GM19240 (cell line): ENCODE measurements around the gene NASP.
"Not testable (repeated sequence)": the region's sequence is repeated elsewhere in the genome, so short reads cannot be mapped to it uniquely, and the experiment has no call there.

Source experiments
- DNase-seq: peaks from one replicate; pipeline ENCODE4 v3.0.0; 2011; ENCODE audit warnings: low spot score; ENCODE audit not compliant: insufficient read length

NASP gene

DNA sequence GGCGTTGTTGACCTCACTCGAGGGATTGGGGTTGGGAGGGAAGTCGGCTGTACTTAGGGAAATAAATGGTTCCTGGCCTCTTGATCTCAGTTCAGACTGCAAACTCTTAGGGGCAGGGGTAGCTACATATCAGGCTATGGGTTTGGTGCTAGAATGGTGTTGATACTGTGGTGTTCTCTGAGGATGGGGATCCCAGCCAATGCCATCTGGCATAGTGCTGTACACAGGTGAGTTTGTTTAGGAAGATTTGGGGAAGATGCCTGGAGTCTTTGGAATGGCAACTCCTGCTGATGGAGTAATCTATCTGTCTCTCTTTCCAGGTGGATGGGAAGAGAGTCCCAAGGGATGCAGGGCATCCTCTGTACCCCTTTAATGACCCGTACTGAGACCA, 14.3 kb upstream of the NASP start:
- no peak for DNase-seq

DNA sequence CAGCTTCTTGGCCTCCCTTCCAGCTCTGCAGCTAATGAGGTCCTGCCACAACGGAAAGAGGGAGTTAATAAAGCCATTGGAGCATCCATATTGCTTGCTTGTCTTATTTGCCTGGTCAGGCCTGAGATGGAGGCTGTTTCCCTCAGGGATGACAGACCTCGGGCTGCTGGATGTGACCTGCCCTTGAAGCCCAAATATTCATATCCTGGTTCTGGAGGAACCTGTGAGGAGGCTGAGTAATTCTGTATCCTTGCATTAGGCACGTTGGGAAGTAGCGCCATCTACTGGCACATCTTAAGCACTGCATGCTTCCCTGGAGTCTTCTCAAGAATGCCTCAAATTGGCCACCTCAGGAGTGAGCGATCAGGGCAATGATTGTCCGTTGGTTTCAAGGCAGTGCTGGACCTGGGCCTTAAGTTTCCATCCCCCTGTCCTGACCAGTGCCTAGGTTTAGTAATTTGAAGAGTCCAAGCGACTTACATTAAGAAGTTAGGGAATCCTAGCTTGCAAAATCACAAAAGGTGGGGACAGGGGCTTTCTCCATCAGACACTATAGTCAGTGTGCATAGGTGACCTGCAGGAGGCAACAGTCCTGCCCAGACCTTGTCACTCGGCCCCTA, 13.8 kb upstream of the NASP start:
- peak; percentile 53 for DNase-seq

DNA sequence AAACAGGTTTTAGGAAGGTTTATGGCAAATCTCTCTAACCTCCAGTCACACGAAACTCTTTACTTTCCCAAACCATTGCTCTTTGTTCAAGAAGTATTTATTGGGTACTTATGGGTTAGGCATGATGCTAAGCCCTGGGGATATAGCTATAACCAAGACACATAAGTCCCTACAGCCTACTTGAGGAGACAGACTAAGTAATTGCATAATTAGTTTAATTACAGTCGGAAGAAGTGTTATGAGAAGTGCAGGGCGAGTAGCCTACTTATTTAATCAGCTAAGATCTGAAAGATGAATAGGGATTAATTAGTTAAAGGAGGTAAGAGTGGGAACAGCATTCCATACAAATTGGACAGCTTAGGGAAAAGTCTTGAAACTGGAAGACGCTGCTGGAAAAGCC, 13.2 kb upstream of the NASP start:
- no peak for DNase-seq

DNA sequence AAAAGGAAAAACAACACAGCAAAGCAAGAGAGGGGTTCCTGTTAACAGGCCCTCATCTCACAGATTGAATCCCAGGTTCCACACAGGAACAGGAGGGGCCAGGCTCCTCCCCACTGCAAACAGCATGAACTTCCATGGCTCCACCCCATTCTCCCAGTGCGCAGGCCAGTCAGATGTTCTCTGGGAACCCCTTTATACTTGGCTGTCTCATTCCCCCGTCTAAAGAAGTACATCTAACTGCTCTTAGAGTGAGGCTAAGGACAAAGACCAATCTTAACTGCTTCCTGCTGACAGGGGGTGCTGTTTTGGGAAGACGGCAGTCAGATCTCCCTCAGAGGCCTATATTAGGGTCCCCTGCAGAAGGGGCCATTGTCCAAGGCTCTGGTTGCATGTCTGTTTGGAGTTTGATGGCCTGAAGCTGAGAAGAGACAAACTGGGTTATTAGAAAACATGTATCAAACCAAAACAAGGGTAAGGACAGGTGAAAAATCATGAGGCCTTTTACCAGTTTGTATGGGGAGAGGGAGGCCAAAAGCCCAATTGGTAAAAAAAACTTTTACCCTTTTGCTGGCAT, 10.5 kb upstream of the NASP start:
- DNase-seq: no peak

DNA sequence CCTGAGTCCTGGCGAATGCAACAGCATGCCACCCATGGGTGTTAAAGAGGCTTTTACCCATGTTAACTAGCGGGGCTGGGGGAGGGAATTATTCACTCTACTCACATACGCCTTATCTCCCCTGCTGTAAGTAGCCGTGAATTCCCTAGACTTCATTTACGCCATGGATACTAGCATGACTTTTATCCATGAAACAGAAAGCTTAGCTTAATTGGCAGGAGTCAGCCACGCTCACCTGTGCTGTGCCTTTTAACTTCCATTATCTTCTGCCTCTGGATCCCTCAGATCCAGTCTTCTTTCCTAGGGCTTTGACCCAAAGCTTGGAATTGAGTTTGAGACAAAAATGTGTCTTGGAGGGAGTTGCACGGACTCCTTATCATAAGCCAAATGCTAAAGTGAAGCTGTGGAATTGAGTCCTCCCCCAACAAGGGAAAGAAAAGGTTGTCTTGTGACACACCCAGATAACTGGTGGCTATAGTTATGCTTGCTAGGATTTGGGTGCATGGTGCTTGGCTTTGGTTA, 9.7 kb upstream of the NASP start:
- DNase-seq: no peak

DNA sequence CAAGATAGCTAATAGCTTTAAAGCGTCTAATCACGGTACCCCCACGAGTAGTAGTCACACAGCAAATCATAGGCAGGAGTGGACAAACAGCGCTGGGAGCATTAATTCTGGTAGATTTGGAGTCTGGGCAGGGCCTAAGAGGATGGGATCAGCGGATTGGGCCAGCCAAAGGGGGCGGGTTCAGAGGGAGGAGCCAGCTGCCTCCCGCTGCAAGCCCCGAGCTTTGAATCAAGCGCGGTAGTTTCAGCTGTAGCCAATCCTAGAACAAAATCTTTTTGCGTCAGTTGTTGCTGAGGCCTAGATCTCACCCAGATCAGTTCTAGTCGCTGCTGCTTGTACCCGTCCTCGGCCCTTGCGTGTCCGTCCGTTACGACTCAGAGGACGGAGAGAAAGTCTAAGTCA, 576 bp upstream of the NASP start:
- DNase-seq: peak; percentile 95

DNA sequence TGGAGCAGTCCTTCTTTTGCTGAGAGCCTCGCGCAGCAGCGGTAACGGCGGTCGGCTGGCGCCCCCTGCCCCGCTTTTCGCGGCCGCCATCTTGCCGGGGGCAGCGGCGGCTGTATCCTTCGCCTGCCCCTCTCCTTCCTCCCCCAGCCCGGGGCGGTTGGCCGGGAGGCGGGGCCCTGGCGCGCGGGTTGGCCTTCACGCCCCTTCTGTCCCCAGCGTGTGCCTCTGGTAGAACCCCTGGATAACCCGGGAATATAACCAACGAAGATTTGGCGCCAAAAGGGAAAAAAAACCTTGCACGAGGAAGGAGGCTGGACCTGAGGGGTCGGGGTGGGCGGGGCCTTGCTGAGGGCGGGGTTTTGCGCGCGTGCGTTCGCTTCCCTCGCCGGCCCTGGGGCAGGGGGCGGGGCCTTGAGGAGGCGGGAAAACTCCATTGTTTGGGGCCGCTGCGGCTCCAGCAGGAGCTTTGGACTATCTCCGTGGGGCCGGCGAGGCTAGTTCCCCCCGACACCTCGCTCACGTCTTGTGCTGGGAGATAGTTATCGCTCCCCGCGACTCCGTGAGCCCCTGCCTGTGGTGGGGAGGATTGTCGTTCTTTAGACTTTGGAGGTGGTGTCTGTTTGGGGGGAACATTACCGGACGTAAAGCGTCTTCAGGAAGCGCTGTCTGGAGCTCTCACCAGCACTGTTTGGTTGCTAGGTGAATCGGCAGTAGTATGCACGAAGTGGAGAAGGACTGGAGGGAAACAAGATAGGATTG, 689 bp downstream of the NASP start:
- DNase-seq: peak; percentile 41

DNA sequence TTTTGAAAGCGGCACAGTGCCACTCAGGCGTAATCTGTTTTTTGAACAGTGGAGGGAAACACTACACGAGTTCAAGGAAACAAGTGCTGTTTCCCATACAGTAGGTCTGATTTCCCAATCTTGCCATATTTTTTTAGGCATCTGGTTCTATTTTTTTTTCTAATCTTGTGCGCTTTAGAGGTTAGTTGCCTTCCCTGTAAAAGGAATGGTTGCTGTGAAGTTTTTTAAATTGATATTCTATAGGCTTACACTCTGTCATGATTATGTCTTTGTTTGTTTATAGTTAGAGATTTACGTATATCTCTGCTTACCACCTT, 1.2 kb downstream of the NASP start:
- DNase-seq: no peak

DNA sequence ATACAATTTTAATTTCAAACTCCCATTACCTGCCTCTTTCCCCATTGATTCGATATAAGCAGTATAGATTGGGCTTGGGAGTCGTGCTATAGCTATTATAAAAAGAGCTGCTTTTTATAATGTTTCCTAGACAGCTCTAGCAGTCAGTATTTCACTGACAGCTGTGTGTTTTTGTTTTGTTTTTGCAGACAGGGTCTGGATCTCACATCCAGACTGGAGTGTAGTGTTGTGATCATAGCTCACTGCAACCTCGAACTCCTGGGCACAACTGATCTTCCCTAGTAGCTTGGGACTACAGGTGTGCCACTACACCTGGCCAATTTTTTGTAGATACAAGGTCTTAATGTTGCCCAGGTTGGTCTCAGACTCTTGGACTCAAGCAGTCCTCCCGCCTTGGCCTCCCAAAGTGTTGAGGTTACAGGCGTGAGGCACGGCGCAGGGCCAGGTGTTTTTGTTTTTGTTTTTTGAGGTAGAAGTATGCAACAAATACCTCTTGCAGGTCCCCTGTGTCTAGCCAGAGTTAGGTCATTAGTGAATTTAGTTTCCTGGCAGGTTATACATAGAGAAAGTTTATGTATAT, 1.7 kb downstream of the NASP start:
- DNase-seq: no peak

DNA sequence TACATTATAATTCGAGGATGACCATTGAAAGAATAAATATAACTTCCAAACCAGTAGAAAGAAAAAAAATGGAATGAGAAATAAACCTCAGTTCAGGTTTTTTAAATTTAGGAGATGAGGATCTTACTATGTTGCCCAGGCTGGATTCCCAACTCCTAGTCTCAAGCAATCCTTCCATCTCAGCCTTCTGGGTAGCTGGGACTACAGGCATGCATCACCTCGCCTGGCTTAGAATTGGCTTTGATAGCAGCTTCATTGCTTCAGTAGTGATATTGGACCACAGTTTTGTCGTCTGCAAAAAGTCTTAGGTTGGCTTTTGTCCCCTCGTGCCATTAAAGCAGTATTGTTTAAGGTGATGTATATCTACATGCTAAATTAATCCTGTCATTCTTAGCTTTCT, 2.9 kb downstream of the NASP start:
- no peak for DNase-seq

DNA sequence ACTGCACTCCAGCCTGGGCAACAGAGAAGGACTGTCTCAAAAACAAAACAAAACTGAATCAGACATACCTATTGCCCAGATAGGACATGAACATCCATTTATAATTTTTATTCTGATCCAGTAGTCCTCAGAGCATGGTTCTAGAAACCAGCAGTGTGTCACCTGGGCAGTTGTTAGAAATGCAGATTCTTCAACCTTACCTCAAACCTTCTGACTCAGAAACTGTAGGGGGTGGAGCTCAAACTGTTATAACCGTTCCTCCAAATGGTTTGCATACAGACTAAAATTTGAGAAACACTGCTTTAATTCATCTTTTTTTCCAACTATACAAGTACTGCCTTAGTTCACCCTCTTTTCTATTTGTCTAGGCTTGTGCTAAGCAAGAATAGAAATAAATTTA, 6.0 kb downstream of the NASP start:
- DNase-seq: no peak

DNA sequence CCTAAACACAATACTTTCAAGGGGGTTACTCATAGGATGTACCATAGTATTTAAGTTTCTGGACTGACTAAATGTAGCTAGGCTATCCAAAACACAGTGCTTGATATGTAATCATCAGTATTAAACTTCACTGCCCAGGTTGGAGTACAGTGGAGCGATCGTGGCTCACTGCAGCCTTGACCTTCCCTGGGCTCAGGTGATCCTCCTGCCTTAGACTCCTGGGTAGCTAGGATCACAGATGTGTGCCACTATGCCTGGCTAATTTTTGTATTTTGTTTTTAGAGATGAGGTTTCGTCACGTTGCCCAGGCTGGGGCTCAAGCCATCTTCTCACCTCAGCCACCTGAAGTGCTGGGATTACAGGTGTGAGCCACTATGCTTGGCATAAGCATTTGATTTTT, 10.6 kb downstream of the NASP start:
- DNase-seq: no peak

DNA sequence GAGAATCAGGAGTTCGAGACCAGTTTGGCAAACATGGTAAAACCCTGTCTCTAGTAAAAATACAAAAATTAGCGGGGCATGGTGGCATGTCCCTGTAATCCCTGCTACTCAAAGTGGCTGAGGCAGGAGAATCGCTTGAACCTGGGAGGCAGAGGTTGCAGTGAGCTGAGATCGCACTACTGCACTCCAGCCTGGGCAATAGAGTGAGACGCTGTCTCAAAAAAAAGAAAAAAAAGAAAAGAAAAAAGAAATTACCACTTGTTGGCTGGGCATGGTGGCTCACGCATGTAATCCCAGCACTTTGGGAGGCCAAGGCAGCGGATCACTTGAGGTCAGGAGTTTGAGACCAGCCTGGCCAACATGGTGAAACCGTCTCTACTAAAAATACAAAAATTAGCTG, 12.9 kb downstream of the NASP start:
- DNase-seq: not testable (repeated sequence)

DNA sequence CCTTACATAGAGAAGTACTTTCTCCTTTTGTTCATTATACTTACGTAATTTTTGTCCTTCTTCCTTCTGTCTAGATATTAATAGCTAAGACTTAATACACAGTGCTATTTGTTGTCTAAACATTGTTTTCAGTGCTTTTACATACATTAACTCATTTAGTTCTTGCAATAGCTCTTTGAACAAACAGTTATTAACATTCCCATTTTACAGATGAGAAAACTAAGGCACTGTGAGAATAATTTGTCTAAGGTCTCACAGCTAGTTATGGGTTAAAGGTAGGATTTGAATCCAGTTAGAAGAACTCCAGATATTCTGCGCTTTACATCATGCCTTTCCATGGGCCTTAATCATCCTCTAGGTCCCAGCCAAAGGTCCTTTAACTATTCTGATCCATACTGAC, 20.4 kb downstream of the NASP start:
- no peak for DNase-seq

DNA sequence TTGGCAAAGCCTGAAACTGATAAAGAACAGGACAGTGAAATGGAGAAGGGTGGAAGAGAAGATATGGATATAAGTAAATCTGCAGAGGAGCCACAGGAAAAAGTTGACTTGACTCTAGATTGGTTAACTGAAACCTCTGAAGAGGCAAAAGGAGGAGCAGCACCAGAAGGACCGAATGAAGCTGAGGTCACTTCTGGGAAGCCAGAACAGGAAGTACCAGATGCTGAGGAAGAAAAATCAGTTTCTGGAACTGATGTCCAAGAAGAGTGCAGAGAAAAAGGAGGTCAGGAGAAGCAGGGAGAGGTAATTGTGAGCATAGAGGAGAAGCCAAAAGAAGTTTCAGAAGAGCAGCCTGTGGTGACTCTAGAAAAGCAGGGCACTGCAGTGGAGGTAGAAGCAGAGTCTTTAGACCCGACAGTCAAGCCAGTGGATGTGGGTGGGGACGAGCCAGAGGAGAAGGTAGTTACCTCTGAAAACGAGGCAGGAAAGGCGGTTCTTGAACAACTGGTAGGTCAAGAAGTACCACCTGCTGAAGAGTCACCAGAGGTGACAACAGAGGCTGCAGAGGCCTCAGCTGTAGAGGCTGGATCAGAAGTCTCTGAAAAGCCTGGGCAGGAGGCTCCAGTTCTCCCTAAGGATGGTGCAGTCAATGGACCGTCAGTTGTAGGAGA, 23.7 kb downstream of the NASP start:
- DNase-seq: no peak

DNA sequence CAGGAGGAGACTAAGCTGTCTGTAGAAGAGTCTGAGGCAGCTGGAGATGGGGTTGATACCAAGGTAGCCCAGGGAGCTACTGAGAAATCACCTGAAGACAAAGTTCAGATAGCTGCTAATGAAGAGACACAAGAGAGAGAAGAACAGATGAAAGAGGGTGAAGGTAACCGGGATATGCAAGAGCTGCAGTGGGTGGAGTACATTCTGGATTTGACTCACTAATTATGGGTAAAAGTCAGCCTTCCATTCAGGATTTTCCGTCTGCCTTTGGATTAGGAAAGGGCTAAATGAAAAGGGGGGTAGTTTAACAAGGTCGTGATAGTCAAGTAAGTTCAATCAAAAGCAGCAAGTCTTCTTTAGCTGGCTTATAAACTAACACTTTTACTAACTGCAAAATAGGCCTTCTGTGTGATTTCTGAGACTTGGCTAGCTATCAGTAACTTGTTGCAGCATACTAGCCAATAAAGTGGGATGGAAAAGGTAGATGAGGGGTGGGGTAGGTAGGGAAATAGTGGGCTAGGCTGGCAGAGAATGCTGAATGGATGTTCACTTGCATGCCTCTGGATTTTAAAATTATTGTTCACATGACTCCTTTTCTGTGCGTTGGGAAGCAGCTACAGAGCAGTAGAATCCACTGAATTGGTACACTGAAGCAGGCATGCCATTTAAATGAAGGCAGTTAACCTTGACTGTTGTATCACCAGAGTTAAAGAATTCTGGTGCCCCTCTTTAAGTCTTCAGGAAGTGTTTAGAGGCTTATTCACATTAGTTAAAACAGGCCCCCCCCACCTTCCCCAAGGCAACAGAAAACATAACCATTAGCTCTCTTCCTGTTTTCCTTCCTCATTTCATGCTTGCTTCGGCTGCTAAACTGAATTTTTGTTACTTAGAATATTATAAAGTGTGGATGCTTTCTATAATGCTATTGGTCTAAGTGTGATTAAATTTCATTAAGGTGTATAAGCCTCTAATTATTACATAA, 24.6 kb downstream of the NASP start:
- no peak for DNase-seq

DNA sequence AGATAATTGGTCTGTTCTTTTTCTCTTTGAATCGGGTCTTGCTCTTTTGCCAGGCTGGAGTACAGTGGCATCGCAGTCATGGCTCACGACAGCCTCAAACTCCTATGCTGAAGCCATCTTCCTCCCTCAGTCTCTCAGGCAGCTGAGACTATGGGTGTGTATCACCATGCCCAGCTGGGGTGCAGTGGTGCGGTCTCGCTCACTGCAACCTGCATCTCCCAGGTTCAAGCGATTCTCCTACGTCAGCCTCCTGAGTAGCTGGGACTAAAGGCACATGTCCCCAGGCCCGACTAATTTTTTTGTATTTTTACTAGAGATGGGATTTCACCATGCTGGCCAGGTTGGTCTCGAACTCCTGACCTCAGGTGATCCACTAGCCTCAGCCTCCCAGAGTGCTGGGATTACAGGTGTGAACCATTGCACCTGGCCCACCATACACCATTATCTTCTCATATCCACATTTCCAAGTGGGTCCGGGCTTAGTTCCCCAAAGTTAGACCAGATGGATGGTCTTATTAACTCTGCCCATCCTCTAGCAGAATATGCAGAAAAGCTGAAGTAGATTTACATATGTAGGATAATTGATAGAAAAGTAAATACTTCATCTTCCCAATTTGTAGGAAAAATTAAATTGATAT, 26.9 kb downstream of the NASP start:
- no peak for DNase-seq

DNA sequence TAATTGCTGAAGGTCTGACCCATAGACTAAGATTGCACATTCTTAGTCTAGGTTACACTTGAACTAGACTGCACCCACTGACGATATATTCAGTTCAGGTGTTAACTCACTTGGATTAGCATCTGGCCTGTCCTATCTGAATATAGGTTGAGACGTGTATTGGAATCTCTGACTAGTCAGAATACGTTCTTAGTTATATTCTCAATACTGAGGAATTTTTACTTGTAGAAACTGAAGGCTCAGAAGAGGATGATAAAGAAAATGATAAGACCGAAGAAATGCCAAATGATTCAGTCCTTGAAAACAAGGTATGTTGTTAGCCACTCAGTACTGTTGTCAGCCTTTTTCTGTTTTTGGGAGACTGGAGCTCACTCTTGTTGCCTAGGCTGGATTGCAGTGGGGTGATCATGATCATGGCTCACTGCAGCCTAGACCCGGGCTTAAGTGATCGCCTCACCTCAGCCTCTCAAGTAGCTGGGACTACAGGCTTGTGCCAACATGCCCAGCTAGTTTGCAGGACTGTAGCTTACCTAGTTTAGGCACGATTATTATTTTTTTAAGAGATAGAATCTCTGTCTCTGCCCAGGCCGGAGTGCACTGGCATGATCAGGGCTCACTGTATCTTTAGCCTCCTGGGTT, 29.2 kb downstream of the NASP start:
- DNase-seq: no peak

DNA sequence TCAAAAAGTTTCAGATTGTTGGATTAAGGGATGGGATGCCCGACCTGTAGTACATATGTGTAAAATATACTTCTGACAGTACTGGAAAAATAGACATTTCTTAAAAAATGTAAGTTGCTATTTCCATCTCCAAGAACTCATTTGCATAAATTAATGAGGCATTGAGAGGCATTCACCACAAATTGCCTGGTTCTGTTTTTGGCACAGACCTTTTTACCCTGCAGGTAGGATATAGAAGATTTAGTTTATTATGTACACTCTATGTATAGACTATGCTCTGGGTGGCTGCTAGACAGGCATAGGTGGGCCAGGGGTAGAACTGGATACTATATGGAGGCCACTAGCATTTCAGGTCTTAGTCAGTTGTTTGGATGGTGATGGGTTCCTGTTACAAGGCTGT, 32.0 kb downstream of the NASP start:
- DNase-seq: no peak

DNA sequence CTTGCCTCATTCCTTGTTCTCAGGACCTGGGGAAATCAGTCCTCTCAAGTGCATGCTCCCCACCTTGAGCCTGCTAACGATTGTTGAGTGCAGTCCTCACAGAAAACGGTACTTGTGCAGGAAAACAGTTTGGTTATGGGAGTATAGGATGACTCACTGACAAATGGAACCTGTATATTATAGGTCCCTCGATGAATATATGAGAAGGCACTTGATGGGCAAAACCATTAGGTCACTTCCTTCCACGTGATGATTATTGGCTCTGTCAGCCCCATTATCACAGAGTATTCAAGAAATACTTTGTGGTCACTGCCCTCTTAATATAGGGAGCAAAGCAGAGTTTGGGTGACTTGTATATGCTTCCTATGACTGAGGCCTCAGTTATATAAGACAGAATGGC, 33.8 kb downstream of the NASP start:
- no peak for DNase-seq
